T-helper 2 cell treated with Interferon-gamma antibody and Interleukin-4, amounts not matched to agents 5 μg/mL and 100 μg/mL, for 36 hours (primary cell): ENCODE results near the gene ARHGEF7.

ENCODE experiments used
- DNase-seq: peaks from one replicate; pipeline ENCODE4 v3.0.0; 2021; ENCODE audit warnings: low spot score
- H3K27ac Mint-ChIP-seq: one replicate; pipeline ENCODE4 v1.8.0; 2021; ENCODE audit warnings: mild to moderate bottlenecking, mixed read lengths
- H3K27me3 Mint-ChIP-seq: one replicate; pipeline ENCODE4 v1.8.0; 2021; ENCODE audit warnings: low read depth, mixed read lengths
- H3K36me3 Mint-ChIP-seq: one replicate; pipeline ENCODE4 v1.8.0; 2021; ENCODE audit warnings: low read depth, mixed read lengths
- H3K4me1 Mint-ChIP-seq: one replicate; pipeline ENCODE4 v1.8.0; 2021; ENCODE audit warnings: low read depth, mixed read lengths
- H3K4me3 Mint-ChIP-seq: one replicate; pipeline ENCODE4 v1.8.0; 2022; ENCODE audit warnings: mild to moderate bottlenecking, moderate library complexity, mixed read lengths
- H3K9me3 Mint-ChIP-seq: one replicate; pipeline ENCODE4 v1.8.0; 2021; ENCODE audit warnings: mixed read lengths

ARHGEF7 gene

DNA sequence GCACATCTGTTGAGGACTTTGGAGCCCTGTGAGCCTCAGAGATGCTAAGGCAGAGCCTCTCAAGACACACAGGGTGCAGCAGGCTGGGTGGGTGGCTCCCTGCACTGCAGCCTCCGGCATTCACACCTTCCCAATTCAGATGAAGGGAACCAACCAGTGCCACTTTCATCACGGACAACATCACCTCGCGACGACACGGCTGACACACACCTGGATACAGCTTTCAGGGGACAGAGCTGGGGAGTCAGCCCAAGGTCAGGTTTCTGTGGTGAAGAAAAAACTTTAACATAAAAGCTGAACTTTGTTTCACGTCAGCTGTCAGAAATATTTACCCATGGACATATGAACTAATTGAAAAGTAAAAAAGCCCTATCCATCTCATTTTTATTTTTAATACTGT, 24.9 kb upstream of the ARHGEF7 start:
- Mint-ChIP-seq H3K4me3 (no peak overlapping the region), H3K9me3 (no peaks in the 10 kb centered on the region), H3K36me3 (no peaks in the 10 kb centered on the region), H3K27ac (no peak overlapping the region), H3K4me1 (no peaks in the 10 kb centered on the region), H3K27me3 (peaks cover 19% of the 10 kb centered on the region)
- DNase-seq, result no peak

GRCh38 chr13:111092685-111093084, 22.4 kb upstream of the ARHGEF7 start:
- no peak for DNase-seq
- no peaks in the 10 kb centered on the region for H3K9me3 Mint-ChIP-seq
- H3K4me3 Mint-ChIP-seq, result no peak overlapping the region
- H3K27me3 Mint-ChIP-seq, result peaks cover 25% of the 10 kb centered on the region
- H3K36me3 Mint-ChIP-seq, result no peaks in the 10 kb centered on the region
- no peak overlapping the region for H3K27ac Mint-ChIP-seq
- H3K4me1 Mint-ChIP-seq, result no peaks in the 10 kb centered on the region

GRCh38 chr13:111093136-111093535, 22.0 kb upstream of the ARHGEF7 start:
- Mint-ChIP-seq H3K27ac (no peak overlapping the region), H3K36me3 (no peaks in the 10 kb centered on the region), H3K4me3 (no peak overlapping the region), H3K4me1 (no peaks in the 10 kb centered on the region), H3K9me3 (no peaks in the 10 kb centered on the region), H3K27me3 (peaks cover 28% of the 10 kb centered on the region)
- no peak for DNase-seq

- H3K4me3 Mint-ChIP-seq, result no peak overlapping the region
Observed at GRCh38 chr13:111093634-111094033, 21.5 kb upstream of the ARHGEF7 start.

DNA sequence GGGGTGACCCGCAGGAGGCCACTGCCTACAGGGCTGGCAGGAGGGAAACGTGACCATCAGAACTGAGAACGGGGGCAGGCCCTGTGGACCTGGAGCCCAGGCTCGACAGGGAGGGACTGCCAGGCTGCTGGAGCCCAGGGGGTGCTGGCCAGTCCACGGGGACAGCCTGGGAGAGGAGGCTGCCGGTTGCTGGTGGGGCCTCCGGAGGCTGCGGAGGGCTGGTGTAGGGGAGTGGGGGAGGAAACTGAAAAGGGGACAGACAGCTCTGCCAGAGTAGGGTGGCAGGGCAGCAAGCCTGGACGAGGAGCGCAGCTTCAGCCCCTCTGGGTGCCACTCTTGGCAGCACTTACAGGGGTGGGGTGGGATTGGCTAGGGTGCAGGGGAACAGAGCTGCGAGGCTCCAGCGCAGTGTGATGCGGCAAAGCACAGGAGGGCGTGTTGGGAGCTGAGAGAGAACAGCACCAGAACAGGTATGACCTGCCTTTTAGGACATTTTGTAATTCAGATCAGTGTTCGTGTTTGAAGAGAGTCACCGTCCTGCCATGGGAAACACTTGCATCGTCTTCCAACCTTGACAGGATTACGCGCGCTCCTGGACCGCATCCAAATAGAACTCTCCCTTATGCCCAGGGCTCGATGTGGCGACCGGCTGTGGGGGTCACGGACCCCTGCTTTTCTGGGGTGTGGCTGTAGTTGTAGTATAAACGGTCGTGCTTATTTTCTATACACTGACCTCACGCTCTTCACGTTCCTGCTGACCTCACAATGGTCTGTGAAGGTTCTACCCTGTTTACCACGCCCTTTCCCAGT, 19.9 kb upstream of the ARHGEF7 start:
- no peak for DNase-seq
- H3K36me3 Mint-ChIP-seq, result no peaks in the 10 kb centered on the region
- H3K27me3 Mint-ChIP-seq, result peaks cover 34% of the 10 kb centered on the region
- H3K4me3 Mint-ChIP-seq, result no peak overlapping the region
- no peaks in the 10 kb centered on the region for H3K9me3 Mint-ChIP-seq
- H3K27ac Mint-ChIP-seq, result no peak overlapping the region
- no peaks in the 10 kb centered on the region for H3K4me1 Mint-ChIP-seq

More at GRCh38 chr13:111093634-111094033, 21.5 kb upstream of the ARHGEF7 start:
- H3K27ac Mint-ChIP-seq, result no peak overlapping the region
- H3K36me3 Mint-ChIP-seq, result no peaks in the 10 kb centered on the region
- H3K9me3 Mint-ChIP-seq, result no peaks in the 10 kb centered on the region
- H3K27me3 Mint-ChIP-seq, result peaks cover 32% of the 10 kb centered on the region
- no peak for DNase-seq
- no peaks in the 10 kb centered on the region for H3K4me1 Mint-ChIP-seq

DNA sequence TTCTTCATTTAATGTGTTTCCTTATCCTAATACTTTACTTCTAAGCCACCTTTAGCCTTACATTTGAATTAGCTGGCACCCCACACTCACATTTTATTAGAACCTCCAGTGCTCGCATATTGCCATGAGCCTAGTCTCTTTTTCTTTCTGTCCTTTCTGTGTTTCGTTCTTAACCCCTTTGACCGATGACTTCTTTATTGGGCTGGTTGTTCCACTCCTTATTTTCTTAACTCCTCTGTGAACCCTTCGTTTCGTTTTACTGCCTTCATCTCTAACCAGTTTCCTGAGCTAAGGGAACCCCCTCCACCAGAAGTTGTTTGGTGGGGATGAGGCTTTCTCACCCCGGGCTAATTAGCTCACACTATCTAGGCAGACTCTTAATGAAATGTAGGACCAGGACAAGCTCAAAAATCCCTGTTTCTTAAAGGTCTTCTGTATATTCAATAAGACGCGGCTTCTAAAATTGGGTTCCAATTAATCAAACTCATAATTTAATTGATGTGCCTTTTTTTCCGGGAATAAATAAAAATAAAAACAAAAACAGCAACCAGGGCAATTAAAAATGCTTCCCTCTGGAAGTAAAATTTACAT, 19.1 kb upstream of the ARHGEF7 start:
- Mint-ChIP-seq H3K4me3 (no peak overlapping the region), H3K27me3 (peaks cover 34% of the 10 kb centered on the region), H3K27ac (no peak overlapping the region), H3K4me1 (no peaks in the 10 kb centered on the region), H3K36me3 (no peaks in the 10 kb centered on the region), H3K9me3 (no peaks in the 10 kb centered on the region)
- DNase-seq, result no peak

DNA sequence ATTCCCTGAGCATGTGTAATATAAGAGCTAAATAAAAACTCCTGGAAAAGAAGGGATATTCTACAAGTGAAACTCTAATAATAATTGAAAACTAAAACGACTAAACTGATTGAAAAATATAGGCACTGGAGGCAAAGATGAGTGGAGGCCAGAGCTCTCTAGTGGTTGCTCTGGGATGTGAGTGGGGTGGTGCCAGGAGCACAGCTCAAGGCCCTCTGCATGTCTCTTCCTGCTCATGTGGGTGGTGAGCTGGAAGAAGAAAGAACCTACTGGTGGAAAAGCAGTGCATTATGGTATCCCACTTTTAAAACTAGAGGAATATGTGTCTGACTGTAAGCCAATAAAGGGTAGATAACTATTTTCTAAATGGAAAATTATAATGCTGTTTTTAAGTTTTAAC, 15.8 kb upstream of the ARHGEF7 start:
- Mint-ChIP-seq H3K27ac (no peak overlapping the region), H3K4me3 (no peak overlapping the region), H3K27me3 (peaks cover 54% of the 10 kb centered on the region), H3K4me1 (no peaks in the 10 kb centered on the region), H3K9me3 (peaks cover 15% of the 10 kb centered on the region), H3K36me3 (peaks cover 2% of the 10 kb centered on the region)
- no peak for DNase-seq

DNA sequence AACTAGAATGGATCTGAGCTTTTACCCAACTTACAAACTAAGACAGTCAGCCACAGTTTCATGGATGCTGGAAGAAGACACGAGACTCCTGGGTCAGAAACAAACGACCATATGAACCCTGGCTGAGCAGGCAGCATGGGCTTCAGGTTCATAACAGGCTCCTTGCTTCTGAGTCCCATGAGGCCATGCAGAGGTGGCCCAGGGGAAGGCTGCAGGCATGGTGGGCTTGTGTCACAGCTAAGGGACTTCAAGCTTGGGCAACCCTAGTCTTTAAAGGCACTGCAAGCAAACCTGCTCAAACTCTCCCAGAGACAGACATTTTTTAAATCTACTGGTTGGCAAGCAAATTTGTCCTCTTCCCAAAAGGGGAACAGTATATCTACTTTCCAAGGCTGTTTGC, 5.1 kb upstream of the ARHGEF7 start:
- no peak overlapping the region for H3K27ac Mint-ChIP-seq
- H3K27me3 Mint-ChIP-seq, result peaks cover 77% of the 10 kb centered on the region
- H3K4me1 Mint-ChIP-seq, result peaks cover 4% of the 10 kb centered on the region
- H3K4me3 Mint-ChIP-seq, result no peak overlapping the region
- no peaks in the 10 kb centered on the region for H3K36me3 Mint-ChIP-seq
- DNase-seq, result no peak
- H3K9me3 Mint-ChIP-seq, result peaks cover 3% of the 10 kb centered on the region

DNA sequence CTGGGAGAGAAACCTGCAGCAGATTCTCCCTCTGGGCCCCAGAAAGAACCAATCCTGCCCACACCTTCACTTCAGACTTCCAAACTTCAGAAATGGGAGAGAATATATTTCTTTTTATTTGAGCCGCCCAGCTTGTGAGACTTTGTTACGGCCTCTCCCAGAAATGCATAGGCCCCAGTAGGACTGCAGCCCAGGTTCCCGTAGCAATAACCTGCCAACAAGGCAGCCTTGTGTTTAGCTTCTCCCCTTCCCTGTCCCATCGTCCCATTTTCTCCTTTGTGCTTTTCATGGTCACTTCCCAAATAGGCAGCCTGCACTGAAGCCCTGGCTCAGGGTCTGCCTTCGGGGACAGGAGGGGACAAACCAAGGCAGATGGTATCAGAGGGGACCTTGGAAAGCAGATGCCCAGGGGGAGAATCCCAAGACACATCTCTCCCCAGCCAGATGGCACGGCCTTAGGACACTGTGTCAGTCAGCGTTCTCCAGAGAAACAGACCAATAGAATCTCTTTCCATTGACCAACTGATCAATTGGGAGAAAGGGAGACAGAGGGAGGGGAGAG, 3.7 kb upstream of the ARHGEF7 start:
- DNase-seq, result no peak
- H3K9me3 Mint-ChIP-seq, result no peaks in the 10 kb centered on the region
- H3K27ac Mint-ChIP-seq, result no peak overlapping the region
- peaks cover 8% of the 10 kb centered on the region for H3K4me1 Mint-ChIP-seq
- peaks cover 70% of the 10 kb centered on the region for H3K27me3 Mint-ChIP-seq
- H3K36me3 Mint-ChIP-seq, result no peaks in the 10 kb centered on the region
- no peak overlapping the region for H3K4me3 Mint-ChIP-seq

- no peaks in the 10 kb centered on the region for H3K9me3 Mint-ChIP-seq
- H3K36me3 Mint-ChIP-seq, result no peaks in the 10 kb centered on the region
- no peak overlapping the region for H3K27ac Mint-ChIP-seq
- H3K4me1 Mint-ChIP-seq, result peaks cover 8% of the 10 kb centered on the region
- H3K4me3 Mint-ChIP-seq, result no peak overlapping the region
- H3K27me3 Mint-ChIP-seq, result peaks cover 70% of the 10 kb centered on the region
- no peak for DNase-seq
Observed at GRCh38 chr13:111112196-111112595, 2.9 kb upstream of the ARHGEF7 start.

GRCh38 chr13:111114362-111115060, 599 bp upstream of the ARHGEF7 start:
- peak overlapping the region; percentile 87 for H3K4me3 Mint-ChIP-seq
- no peaks in the 10 kb centered on the region for H3K9me3 Mint-ChIP-seq
- H3K27ac Mint-ChIP-seq, result peak overlapping the region; percentile 61
- H3K4me1 Mint-ChIP-seq, result peaks cover 8% of the 10 kb centered on the region
- no peak for DNase-seq
- H3K27me3 Mint-ChIP-seq, result peaks cover 85% of the 10 kb centered on the region
- H3K36me3 Mint-ChIP-seq, result no peaks in the 10 kb centered on the region

- no peak for DNase-seq
- peaks cover 8% of the 10 kb centered on the region for H3K4me1 Mint-ChIP-seq
- H3K36me3 Mint-ChIP-seq, result no peaks in the 10 kb centered on the region
- peaks cover 82% of the 10 kb centered on the region for H3K27me3 Mint-ChIP-seq
- peak overlapping the region; percentile 71 for H3K4me3 Mint-ChIP-seq
- peak overlapping the region; percentile 42 for H3K27ac Mint-ChIP-seq
- H3K9me3 Mint-ChIP-seq, result no peaks in the 10 kb centered on the region
Observed at GRCh38 chr13:111115965-111116521, 933 bp downstream of the ARHGEF7 start.

- DNase-seq, result no peak
- Mint-ChIP-seq H3K27me3 (peaks cover 74% of the 10 kb centered on the region), H3K4me3 (no peak overlapping the region), H3K36me3 (no peaks in the 10 kb centered on the region), H3K27ac (no peak overlapping the region), H3K9me3 (no peaks in the 10 kb centered on the region), H3K4me1 (peaks cover 8% of the 10 kb centered on the region)
Observed at GRCh38 chr13:111116856-111117255, 1.7 kb downstream of the ARHGEF7 start.

GRCh38 chr13:111117289-111117688, 2.2 kb downstream of the ARHGEF7 start:
- Mint-ChIP-seq H3K27me3 (peaks cover 69% of the 10 kb centered on the region), H3K4me3 (no peak overlapping the region), H3K4me1 (peaks cover 8% of the 10 kb centered on the region), H3K9me3 (no peaks in the 10 kb centered on the region), H3K36me3 (no peaks in the 10 kb centered on the region), H3K27ac (no peak overlapping the region)
- no peak for DNase-seq
